DMS79 treated with DMSO at 0.1 percent for 48 hours (cell line): ENCODE results near the gene NAALADL1.
A peak's percentile ranks its signal among the peaks of the same experiment; 100 is the strongest.

ENCODE experiments used
- DNase-seq: peaks from one replicate; lab custom pipeline; 2025; lab: John Stamatoyannopoulos, UW

NAALADL1 gene

DNA sequence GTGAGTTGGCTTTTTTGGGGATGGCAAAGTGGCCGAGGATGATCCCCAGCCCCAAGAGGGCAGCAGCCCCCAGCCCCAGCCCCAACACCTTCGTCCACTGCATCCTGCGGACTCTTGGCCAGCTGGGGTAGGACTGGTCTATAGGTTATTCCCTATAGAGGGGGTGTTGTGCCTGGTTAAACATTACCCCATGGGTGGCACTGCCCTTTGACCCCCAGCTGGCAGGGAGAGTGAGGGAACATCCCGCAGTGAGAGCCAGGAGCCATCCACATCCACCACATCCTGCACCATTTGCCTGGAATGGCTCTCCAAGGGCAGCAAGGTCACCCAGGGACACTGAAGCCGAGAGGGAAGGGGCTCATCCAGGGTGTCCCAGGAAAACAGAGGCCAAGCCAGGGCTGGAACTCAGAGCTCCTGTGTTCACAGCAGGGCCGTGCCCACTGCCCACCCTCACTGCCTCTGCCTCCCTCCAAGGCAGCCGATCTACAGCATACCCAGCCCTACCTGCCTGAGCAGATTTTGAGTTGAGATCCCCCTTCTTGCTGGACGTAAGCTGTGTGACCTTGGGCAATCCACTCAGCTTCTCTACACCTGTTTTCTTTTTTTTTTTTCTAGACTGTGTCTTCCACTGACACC, at the start of gene NAALADL1:
Gene NAALADL1, minus strand, starts transcription at position 135 of the 636 bp plus-strand sequence. Its CDS starts 32 bp downstream, at position 103.
- no peak for DNase-seq

GRCh38 chr11:65107751-65108468, 49.6 kb upstream of the NAALADL1 start:
- no peak for DNase-seq

GRCh38 chr11:65107078-65107477, 48.7 kb upstream of the NAALADL1 start:
- no peak for DNase-seq

DNA sequence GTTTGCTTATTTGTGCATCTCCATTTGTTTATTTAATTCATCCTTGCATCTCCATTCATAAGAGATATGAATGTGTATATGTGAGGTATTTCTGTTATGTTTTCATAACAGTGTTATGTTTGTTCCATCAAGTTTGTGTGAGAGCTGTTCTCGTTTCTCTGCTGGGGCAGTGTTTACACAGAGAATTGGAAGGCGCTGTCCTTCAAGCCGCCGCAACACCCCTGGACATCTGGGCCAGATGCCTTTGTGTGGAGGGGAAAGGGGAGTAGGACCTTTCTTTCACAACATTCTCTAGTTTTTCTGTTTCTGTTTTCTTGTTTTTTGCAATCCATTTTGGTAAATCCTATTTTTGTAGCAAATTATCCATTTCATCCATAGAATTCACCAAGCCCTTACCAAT, 46.3 kb upstream of the NAALADL1 start:
- DNase-seq = no peak

DNA sequence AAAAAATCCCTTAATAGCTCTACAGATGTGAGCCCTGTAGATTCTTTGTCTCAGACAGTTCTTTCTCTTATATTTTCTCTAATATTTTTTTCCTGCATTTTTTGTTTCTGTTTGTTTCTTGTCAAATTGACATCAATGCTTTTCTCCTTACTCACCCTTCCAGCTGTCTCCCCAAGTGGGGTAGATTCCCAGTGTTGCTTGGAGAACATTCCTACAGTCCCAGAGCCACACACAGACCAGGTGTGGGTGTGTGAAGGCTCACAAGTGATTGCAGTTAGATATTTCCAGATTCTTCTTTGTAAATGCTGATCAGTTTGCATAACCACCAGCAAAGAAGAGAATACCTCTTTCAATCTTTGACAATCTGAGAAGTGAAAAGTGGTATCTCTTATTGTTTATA, 45.1 kb upstream of the NAALADL1 start:
- no peak for DNase-seq

DNA sequence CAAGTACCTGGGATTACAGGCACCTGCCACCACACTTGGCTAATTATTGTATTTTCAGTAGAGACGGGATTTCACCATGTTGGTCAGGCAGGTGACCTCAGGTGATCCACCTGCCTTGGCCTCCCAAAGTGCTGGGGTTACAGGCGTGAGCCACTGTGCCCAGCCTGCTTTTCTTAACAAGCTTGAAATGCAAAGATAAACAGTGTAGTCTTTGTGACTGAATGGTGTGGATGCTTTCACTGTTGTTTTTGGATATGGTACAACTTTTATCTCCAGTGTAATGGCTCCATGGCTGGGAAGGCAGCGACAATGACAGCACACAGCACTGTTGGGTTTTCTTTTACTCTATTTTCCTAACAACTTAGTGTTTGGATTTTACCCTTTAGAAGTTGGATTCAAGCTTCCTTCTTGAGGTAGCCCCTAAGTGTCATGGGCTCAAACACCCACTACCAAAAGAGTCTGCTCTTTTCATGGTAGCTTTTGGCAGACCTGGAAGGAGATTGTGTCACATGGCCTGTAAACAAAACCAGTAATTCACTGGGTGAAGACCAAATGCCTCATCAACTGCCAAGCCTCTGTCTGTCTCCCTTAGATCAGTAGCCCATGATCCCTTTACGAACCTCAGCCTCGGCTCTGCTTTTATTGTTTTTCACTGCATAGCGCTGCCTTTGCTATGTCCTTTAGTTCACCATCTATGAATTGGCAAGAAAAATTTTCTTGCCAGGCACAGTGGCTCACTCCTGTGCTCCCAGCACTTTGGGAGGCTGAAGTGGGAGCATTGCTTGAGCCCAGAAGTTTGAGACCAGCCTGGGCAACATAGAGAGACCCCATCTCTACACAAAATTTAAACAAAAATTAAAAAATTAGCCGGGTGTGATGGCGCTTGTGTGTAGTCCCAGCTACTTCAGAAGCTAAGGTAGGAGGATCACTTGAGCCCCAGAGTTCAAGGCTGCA, 44.1 kb upstream of the NAALADL1 start:
- DNase-seq = no peak

DNA sequence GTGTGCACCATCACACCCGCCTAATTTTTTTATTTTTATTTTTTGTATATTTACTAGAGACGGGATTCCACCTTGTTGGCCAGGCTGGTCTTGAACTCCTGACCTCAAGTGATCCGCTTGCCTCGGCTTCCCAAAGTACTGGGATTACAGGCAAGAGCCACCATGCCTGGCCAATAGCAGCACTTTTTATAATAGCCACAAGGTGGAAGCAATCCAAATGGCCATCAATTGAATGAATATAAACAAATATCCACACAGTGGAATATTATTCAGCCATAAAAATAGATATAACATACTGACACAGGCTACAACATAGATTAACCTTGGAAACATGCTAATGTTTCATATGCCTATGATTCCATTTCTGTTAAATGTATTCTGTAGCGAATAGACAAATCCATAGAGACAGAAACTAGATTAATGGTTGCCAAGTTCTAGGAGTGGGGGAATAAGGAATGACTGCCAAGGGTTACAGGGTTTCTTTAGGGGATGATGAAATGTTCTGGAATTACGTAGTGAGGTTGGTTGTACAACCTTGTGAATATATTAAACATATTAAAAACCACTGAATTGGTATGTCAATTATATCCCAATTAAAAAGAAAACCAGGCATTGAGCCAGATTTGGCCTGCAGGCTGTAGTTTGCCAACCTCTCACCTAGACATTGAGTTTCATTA, 42.5 kb upstream of the NAALADL1 start:
- no peak for DNase-seq

GRCh38 chr11:65096926-65097325, 38.6 kb upstream of the NAALADL1 start:
- no peak for DNase-seq

DNA sequence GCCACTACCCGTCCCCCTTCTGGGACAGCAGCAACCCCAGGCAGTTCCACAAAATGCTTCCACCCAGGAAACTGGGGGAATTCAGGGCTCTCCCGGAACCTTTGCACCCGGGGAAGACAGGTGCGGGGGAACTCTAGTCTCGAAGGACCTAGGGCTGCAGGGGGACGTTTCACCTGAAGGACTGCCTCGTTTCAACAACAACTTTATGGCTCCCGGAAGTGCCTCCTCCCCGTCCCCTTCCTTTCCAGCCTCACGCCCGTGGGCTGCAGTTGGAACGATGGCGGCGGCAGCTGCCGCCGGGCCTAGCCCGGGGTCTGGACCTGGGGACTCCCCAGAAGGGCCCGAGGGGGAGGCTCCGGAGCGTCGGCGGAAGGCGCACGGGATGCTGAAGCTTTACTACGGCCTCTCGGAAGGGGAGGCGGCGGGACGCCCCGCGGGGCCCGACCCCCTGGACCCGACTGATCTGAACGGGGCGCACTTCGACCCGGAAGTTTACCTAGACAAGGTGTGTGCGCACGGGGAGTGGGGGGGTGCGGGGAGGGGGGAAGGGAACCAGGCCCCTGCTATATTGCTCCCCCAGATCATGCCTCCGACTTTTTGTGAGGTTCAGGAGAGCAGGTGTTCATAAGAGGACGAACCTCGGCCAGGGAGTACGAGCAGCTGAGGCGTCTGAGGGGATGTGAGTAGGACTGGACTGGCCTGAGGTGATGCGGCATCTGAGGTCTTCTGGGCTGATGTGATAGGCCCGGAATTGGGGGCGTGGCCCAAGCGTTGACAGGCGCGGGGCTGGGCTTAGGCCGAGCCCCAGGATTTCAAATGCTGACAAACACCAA, 37.8 kb upstream of the NAALADL1 start, which contains the start of gene VPS51:
Gene VPS51, plus strand, starts transcription at position 241 of the 833 bp plus-strand sequence. Its CDS starts 37 bp downstream, at position 278.
- peak; percentile 83 for DNase-seq

GRCh38 chr11:65095427-65095826, 37.1 kb upstream of the NAALADL1 start:
- DNase-seq = no peak

DNA sequence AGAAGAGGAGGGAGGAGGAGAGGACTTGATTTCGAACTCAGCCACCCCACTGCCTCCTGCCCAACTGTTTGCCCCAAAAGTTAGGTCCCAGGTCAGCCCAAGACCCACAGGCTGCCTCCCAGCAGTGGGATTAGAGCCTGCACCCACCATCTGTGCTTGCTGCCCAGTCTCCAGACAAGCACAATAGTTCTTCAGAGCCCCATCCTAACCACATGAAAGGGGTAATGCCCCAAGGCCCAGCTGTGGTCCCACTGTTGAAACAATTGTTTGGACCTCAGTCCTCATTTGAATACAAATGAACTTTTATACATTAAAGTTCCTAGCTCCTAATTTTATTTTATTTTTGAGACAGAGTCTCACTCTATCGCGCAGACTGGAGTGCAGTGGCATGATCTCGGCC, 32.3 kb upstream of the NAALADL1 start:
- DNase-seq = no peak

DNA sequence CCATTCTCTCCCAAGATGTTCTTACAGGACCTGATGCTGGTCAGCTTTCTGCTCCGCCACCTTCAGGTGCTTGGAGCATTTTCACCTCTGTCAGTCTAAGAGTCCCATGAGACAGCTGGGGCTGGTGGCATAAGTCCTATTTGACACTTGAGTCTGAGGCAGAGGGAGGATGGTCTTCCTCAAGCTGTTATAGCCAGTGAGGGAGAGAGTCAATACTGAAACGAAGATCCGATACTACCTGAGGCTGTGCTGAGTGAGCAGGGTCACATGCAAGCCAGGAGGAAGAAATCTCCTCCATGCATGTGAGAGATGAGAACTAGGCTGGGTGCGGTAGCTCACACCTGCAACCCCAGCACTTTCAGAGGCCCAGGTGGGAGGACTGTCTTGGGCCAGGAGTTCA, 31.3 kb upstream of the NAALADL1 start:
- no peak for DNase-seq

- DNase-seq = no peak
Measured at GRCh38 chr11:65087827-65088226, 29.5 kb upstream of the NAALADL1 start.

DNA sequence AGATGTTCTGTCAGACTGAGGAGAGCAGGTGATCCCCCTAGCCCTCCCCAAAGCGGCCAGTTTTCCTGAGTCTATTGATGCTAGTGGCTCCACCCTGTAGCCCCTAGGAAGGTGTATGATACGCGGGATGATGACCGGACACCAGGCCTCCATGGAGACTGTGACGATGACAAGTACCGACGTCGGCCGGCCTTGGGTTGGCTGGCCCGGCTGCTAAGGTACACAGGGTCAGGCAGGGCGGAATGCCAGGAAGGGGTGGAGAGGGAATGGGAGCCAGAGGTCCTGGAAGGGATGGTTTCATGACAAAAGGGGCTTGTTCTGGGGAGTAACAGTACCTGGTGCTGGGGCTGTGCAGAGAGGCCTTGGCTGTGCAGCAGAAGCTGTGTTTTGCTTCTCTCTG, 28.9 kb upstream of the NAALADL1 start:
- DNase-seq = no peak

GRCh38 chr11:65086809-65087208, 28.5 kb upstream of the NAALADL1 start:
- no peak for DNase-seq

- DNase-seq = no peak
Measured at GRCh38 chr11:65085446-65085845, 27.1 kb upstream of the NAALADL1 start.

- no peak for DNase-seq
Measured at GRCh38 chr11:65084598-65085375, 26.4 kb upstream of the NAALADL1 start.

DNA sequence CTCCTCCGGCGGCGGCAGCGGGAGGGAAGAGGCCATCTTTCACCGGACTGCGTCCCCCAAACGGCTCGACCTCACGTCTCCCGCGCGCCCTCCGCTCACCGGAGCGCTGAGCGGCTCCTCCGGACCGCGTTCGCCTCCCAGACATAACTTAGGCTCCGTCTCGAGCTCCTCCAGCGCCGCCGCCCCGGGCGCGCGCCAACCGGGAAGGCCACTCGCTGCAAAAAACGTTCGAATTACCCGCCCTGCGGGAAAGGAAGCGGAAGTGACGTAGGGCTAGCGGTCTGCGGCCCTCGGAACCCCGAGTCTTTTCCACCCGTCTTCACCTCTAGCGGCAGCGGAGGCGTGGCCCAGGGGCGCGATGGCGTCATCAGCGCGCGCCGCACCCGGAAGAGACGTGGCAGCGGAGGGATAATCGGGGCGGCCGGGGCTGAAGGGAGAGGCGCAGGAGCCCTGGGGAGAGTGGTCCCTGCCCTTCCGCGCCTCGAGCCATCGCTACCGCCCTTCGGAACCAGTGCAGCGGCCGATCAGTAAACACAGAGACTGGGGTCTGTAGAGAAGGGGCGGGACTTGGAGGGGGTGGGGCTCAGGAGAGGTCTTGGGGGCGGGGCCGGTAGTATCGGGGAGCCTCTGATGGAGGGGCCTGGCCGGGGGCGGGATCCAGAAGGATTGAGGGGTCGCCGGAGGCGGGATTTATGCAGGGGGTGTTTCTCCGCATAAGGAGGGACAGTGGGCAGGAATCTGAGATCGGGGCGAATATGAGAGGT, 25.7 kb upstream of the NAALADL1 start, which contains the start of the genes CDCA5 and ZFPL1:
Gene CDCA5, minus strand, starts transcription at position 207 of the 764 bp plus-strand sequence. Its CDS starts 62 bp downstream, at position 145.
Gene ZFPL1, plus strand, starts transcription at position 389 of the 764 bp plus-strand sequence. CDS start 477 bp downstream, outside the sequence.
- DNase-seq = peak; percentile 94
